Stimulated activated CD8-positive, alpha-beta memory T cell treated with anti-CD3 and anti-CD28 coated beads, Interleukin-15, amount 100 ng/mL, for 24 hours (primary cell): Measurements from ENCODE around the gene PECR.

ENCODE experiments used
- DNase-seq: peaks from one replicate; pipeline ENCODE4 v3.0.0-alpha.2; 2020; ENCODE audit warnings: low read depth

PECR gene

DNA sequence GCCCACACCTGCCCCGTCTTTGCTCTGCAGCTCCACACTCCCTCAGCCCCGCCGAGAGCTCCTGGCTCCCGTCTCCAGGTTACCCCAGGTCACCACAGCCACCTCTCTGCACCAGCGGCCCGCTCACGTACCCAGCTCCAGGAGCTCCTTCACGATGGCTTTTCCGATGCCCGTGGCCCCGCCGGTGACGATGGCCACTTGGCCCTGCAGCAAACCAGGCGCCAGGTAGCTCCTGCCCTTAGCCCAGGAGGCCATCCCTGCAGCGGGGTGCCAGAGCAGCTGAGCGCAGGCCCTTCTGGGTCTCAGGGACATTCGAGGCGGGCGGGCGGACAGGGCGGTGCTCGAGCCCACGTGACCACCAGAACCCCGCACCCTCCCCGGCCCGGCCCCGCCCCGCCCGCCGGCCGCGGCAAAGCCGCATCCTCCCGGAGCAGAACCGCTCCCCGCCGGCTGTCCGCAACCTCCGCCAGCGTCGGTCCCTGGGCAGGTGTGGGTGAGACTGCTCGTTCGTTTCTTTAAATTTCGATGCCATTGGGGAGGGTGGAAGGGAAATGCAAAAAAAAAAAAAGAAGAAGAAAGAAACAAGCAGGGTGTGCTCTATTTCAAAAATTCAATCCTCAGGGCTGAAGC lies at the start of gene PECR, which contains the start of gene TMEM169:
PECR (minus strand) TSS at position 323 of the 630 bp plus-strand sequence; CDS start at position 255, 68 bp downstream.
TMEM169 (plus strand) TSS at position 433 of the 630 bp plus-strand sequence. CDS start 14,045 bp downstream, outside the sequence.
- DNase-seq: peak; percentile 57

DNA sequence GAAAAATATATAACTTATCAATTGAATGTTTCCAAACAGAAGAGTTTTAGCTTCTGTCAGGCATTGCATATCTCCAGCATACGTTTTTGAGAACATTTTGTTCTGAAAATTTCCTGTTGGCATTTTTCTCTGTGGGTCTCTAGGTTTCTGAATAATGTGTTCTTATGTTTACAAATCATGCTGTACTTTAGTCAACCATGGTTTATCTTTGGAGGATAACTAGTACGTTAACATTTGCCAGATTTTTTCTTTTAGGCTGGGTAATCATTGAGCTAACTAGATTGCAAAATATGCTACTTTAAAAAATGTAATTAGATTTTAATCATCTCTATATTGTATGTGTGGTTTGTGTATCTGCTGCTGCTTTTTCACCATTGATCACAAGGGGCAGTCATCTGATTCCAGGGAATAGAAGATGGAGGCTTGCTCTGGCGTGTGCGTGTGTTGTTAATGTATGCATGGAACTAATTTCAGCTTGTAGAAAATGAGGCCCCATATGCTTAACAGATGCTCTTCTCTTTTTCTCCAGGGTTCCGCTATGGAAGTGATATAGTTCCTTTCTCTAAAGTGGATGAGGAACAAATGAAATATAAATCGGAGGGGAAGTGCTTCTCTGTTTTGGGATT lies 48.9 kb upstream of the PECR start:
- DNase-seq: no peak

- no peak for DNase-seq
Measured at GRCh38 chr2:216126943-216127342, 45.3 kb upstream of the PECR start.

GRCh38 chr2:216121255-216121654 lies 39.6 kb upstream of the PECR start:
- DNase-seq: no peak

DNA sequence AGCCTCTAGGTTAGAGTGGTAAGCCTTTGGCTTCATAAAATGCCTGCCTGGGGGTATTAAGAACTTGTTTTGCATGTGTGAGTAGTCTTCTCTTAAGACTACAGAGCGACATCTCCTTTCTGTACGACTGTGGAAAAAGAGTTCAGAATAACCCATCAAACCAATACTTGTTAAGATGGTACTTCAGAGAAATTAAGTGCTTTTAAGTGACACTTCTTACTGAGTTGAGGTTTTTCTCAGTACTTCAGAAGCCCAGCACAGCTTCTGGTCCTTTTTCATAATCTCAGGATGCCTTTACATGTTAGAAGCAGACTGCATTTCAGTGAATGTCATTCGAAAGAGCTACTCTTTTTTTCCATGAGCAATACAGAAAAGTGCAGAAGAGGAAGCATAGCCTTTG lies 38.4 kb upstream of the PECR start:
- no peak for DNase-seq

DNA sequence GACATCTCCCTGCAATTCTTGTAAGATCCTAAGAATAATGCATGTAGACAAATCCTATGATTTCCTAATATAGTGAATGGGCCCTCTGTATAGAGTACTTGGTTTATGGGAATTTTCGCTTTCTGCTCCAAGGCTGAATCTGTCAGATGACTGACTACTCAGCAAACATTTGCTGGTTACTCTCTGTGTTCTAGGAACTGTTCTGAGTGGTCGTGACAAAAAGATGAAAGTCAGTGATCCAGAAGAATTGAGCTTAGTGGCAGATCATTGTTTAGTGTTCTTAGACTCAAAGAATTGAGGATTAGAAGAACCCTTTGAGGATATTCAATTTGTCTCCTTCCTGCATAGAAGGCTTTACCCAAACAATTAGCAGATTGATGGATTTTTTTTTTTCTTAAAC lies 37.5 kb upstream of the PECR start:
- no peak for DNase-seq

- DNase-seq: no peak
Measured at GRCh38 chr2:216118474-216118873, 36.9 kb upstream of the PECR start.

- DNase-seq: no peak
Measured at GRCh38 chr2:216117561-216118340, 36.1 kb upstream of the PECR start.

- DNase-seq: no peak
Measured at GRCh38 chr2:216116418-216116817, 34.8 kb upstream of the PECR start.

DNA sequence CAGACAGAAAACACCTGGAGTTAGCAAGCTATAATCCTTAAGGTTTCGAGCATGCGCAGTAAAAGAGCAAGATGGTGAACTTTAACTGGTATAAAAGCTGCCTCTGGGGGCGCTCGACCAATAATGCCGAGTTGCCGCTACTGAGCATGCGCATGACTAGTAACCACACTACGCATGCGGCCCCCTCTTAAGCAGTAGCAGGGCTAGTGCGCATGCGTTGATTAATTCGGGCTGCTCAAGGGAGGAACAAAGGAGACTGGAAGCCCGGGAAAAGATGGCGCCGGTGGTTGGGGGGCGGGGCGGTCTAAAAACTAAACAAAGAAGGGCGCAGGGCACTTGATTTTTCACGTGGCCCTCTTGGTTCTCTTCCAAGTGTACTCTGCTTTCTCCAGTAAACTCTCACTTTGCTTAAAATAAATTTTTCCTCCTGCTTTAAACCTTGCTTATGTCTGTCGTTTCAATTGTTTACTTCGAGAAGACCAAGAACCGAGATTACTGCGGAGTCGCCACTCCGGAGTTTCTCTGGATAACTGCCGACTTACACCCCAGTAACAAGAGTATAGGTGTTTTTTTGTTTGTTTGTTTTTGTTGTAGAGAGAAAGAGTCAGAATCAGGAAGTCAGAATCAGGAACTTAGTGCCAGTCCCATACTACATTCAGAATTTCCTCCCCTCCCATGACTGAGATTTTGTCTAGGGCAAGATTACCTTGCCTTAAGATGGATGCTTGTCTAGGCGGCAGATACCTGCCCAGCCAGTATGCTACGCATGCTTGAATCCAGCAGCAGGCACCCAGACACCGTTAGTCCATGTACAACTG lies 33.3 kb upstream of the PECR start:
- DNase-seq: peak; percentile 91

GRCh38 chr2:216114382-216114713 lies 32.7 kb upstream of the PECR start:
- no peak for DNase-seq

GRCh38 chr2:216113572-216113971 lies 32.0 kb upstream of the PECR start:
- DNase-seq: no peak

- no peak for DNase-seq
Measured at GRCh38 chr2:216112926-216113325, 31.3 kb upstream of the PECR start.

GRCh38 chr2:216111122-216111521 lies 29.5 kb upstream of the PECR start:
- DNase-seq: no peak

- DNase-seq: no peak
Measured at GRCh38 chr2:216110620-216111019, 29.0 kb upstream of the PECR start.

DNA sequence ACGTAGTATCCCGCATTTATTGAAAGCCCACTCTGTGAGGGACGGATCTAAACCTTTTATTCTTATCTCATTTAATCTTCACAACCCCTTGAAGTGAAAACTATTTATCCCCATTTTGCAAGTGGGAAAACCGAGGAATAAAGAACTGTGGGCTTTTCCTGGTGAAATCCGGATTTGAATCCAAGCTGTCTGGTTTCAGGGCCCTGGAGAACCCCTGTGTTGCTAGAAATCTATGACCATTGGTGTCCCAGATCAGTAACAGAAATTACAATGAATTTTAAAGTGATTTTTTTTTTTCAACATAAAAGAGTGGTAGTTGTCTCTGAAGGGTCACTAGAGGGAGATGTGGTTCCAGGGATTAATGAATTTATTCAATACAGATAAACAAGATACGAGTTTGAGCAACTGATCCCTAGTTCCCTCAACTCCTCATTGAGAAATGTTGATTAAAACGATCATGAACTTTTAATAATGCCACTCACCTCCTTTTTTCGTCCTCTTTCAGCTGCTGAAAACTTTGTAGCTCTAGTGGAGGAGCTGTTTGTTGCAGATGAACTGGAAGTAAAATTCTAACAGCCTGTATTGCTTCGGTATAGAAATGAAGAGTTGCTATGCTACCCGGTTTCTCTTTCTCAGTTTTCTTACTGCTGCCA lies 28.5 kb upstream of the PECR start:
- no peak for DNase-seq

GRCh38 chr2:216108967-216109921 lies 27.6 kb upstream of the PECR start, which contains the start of gene XRCC5:
XRCC5 (plus strand) TSS chr2:216109348; CDS start chr2:216109437, 89 bp downstream.
- peak; percentile 98 for DNase-seq

- no peak for DNase-seq
Measured at GRCh38 chr2:216108310-216108966, 26.8 kb upstream of the PECR start.

DNA sequence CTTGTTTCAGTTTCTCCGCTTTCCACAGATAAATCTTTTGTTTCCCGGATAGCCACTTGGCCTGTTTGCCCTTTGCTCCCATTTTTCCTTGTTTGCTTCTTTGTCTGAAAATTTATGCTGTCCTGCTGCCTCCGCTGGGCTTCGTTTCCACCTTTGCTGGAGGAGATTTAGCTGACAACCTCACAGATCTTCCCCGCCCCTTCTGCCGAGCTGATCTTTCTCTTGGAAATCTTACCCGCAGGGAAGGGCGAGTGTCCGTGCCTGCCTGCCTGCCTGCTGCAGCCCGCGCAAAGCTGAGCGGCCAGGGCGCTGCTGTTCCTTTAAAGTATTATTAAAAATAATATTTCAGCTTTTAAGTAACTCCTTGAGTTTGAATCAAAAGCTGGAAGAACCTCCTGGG lies 26.2 kb upstream of the PECR start:
- no peak for DNase-seq

DNA sequence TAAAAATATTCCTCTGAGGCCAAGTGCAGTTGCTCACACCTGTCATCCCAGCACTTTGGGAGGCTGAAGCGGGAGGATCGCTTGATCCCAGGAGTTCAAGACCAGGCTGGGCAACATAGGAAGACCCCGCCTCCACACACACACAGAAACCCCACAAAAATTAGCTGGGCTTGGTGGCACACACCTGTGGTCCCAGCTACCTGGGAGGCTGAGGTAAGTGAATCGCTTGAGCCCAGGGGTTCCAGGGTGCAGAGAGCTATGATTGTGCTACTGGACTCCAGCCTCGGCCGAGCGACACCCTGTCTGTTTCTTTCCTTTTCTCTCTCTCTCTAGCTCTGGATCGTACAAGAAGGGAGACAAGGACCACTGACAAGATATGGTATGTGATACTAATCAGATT lies 25.7 kb upstream of the PECR start:
- no peak for DNase-seq
